ENCODE data around the gene S100A1. TPM values are rescaled to one million over a fixed set of nuclear protein-coding genes. Genes with fewer than 3 reads are reported as not detected.

The S100A1 gene
- total and polyA plus RNA-seq, 2 of the 13 experiments (the other 11 are each of a cell fraction or from before 2014, with no cell fraction given), result 120 to 251 TPM

- WGBS (ENCODE audit: low lambda C conversion rate), result 89% methylated on average over 1 of the region's 1 CpG
- in situ Hi-C loops (cut with HindIII; ENCODE audit: extremely low pct_ligation_motif_present, low pct_unique_long_range_greater_than_20kb), result no loop called here
Measured at GRCh38 chr1:153585006-153585405, 43.2 kb upstream of the S100A1 start.

More at GRCh38 chr1:153585006-153585405, 43.2 kb upstream of the S100A1 start:
- CTCF ChIA-PET (ENCODE audit: low intra/inter-chr PET ratio, low total read pairs), result no interaction called here
- H3K27me3 ChIP-seq (ENCODE audit: control insufficient read depth in 1 of 2, insufficient read depth in 2 of 2, low read length in 2 of 2), result 0 out of 5 replicates have a peak, but pooled peaks cover 1 to 3% of the 10 kb centered on the region in 2 experiments
- POLR2A ChIA-PET, result no interaction called here
- no peak for DNase-seq (ENCODE audit: low spot score)
- no peak overlapping the region for H3K4me2 ChIP-seq (ENCODE audit: low read depth, low read length)
- TF ChIP-seq RXRB (CRISPR knock-in tag; IDR thresholded peaks at IDR 0.05; ENCODE audit: borderline replicate concordance) (no peak), YY1 (IDR thresholded peaks at IDR 0.05; ENCODE audit: insufficient read depth, insufficient replicate concordance, low read depth, low read length) (no peak), ZBTB14 (CRISPR knock-in tag; IDR thresholded peaks at IDR 0.05) (no peak), FOXM1 (CRISPR knock-in tag; IDR thresholded peaks at IDR 0.05) (no peak), ZNF432 (CRISPR knock-in tag; IDR thresholded peaks at IDR 0.05; ENCODE audit: borderline replicate concordance) (no peak), ZNF691 (CRISPR knock-in tag; IDR thresholded peaks at IDR 0.05; ENCODE audit: borderline replicate concordance, low read depth) (no peak), SETDB1 (CRISPR knock-in tag; IDR thresholded peaks at IDR 0.05; ENCODE audit: borderline replicate concordance) (no peak), ZC3H4 (CRISPR knock-in tag; IDR thresholded peaks at IDR 0.05; ENCODE audit: borderline replicate concordance) (no peak)
- no peak overlapping the region for H3K27ac ChIP-seq (ENCODE audit: extremely low read length, insufficient read depth, low read length)
- H3K4me1 ChIP-seq (ENCODE audit: insufficient read depth, low read length), result no peaks in the 10 kb centered on the region
- no peak overlapping the region for H2AFZ ChIP-seq (ENCODE audit: low read length)
- H4K20me1 ChIP-seq (ENCODE audit: insufficient read depth, low read length), result no peaks in the 10 kb centered on the region
- no peaks in the 10 kb centered on the region for H3K9me3 ChIP-seq (ENCODE audit: low read length)
- H3K9ac ChIP-seq (ENCODE audit: insufficient read depth, low read depth, low read length), result no peak overlapping the region
- intact Hi-C loops (cut with micrococcal nuclease; ENCODE audit: unreplicated experiment), result no loop called here
- H3K36me3 ChIP-seq (replicated peaks in 1 of 2; ENCODE audit: control insufficient read depth in 1 of 2, insufficient read depth in 2 of 2, low read length in 2 of 2), result no peaks in the 10 kb centered on the region
- no peaks in the 10 kb centered on the region for H3K79me2 ChIP-seq (ENCODE audit: insufficient read depth, low read length)
- BruUV-seq (replicated peaks), result no TSS peak
- H3K4me3 ChIP-seq (replicated peaks in 1 of 3; ENCODE audit: insufficient read depth in 1 of 3, low read depth in 2 of 3, low read length in 3 of 3), result no peak overlapping the region
- ATAC-seq, result no peak
- FAIRE-seq, result no peak
